Mesothelial cell of epicardium (in vitro differentiated cells): Measurements from ENCODE around the gene PRR36. TPM values are rescaled to one million over a fixed set of nuclear protein-coding genes. Genes with fewer than 3 reads are reported as not detected.

Experiments
- DNase-seq, 2 experiments: peaks; one replicate each; pipeline ENCODE4 v3.0.0; 2021; ENCODE audit warnings: low spot score in 2 of 2; ENCODE audit not compliant: unreplicated experiment in 2 of 2
- H3K27ac Mint-ChIP-seq: 2 replicates; pipeline ENCODE4 v1.8.0; 2021; ENCODE audit warnings: mixed read lengths
- H3K27me3 Mint-ChIP-seq: 2 replicates; pipeline ENCODE4 v1.8.0; 2021; ENCODE audit warnings: low read depth, mixed read lengths
- H3K36me3 Mint-ChIP-seq: 2 replicates; pipeline ENCODE4 v1.8.0; 2021; ENCODE audit warnings: mixed read lengths
- H3K4me1 Mint-ChIP-seq: 2 replicates; pipeline ENCODE4 v1.8.0; 2021; ENCODE audit warnings: mixed read lengths
- H3K4me3 Mint-ChIP-seq: 2 replicates; pipeline ENCODE4 v1.8.0; 2021; ENCODE audit warnings: mild to moderate bottlenecking, moderate library complexity, mixed read lengths
- H3K9me3 Mint-ChIP-seq: 2 replicates; pipeline ENCODE4 v1.8.0; 2021; ENCODE audit warnings: mixed read lengths
- CTCF ChIP-seq: fragments of 200-600 bp; sonication (generic); IDR thresholded peaks from one replicate; pipeline ENCODE4 v1.5.0; 2021; ENCODE audit warnings: antibody characterized with exemption; ENCODE audit not compliant: unreplicated experiment
- total RNA-seq: library from RNA; stranded (reverse); gene quantifications from 3 replicates; pipeline ENCODE4 v1.2.1, GENCODE V29; 2021

The PRR36 gene
- total RNA-seq, 1 donor from 2014 or later, result 23.4 TPM

- Mint-ChIP-seq H3K27me3 (peaks cover 34% of the 10 kb centered on the region), H3K9me3 (no peaks in the 10 kb centered on the region), H3K4me3 (peak within 1 kb of the TSS; percentile 73), H3K27ac (peak within 1 kb of the TSS; percentile 89), H3K4me1 (peaks cover 16% of the 10 kb centered on the region), H3K36me3 (no peaks in the 10 kb centered on the region)
- peak; percentile 96 to 100 for DNase-seq
- no peak for TF ChIP-seq CTCF
Observed at GRCh38 chr19:7829561-7830271, 44.5 kb downstream of the PRR36 start, which contains the start of gene EVI5L. EVI5L (plus strand) TSS chr19:7830218; CDS start chr19:7846543, 16,325 bp downstream.

- DNase-seq, result no peak
- Mint-ChIP-seq H3K36me3 (no peaks in the 10 kb centered on the region), H3K4me1 (peaks cover 16% of the 10 kb centered on the region), H3K27me3 (peaks cover 36% of the 10 kb centered on the region), H3K4me3 (peak overlapping the region; percentile 73), H3K9me3 (no peaks in the 10 kb centered on the region), H3K27ac (peak overlapping the region; percentile 89)
- no peak for TF ChIP-seq CTCF
Observed at GRCh38 chr19:7829166-7829520, 45.0 kb downstream of the PRR36 start.

GRCh38 chr19:7823686-7824301 is 50.4 kb downstream of the PRR36 start:
- H3K27me3 Mint-ChIP-seq, result peaks cover 43% of the 10 kb centered on the region
- DNase-seq, result no peak
- peaks cover 2% of the 10 kb centered on the region for H3K36me3 Mint-ChIP-seq
- no peak for TF ChIP-seq CTCF
- H3K4me3 Mint-ChIP-seq, result no peak overlapping the region
- no peaks in the 10 kb centered on the region for H3K4me1 Mint-ChIP-seq
- H3K9me3 Mint-ChIP-seq, result peaks cover 17% of the 10 kb centered on the region
- H3K27ac Mint-ChIP-seq, result no peak overlapping the region

- Mint-ChIP-seq H3K27ac (no peak overlapping the region), H3K9me3 (peaks cover 20% of the 10 kb centered on the region), H3K36me3 (peaks cover 2% of the 10 kb centered on the region), H3K27me3 (peaks cover 40% of the 10 kb centered on the region), H3K4me3 (no peak overlapping the region), H3K4me1 (no peaks in the 10 kb centered on the region)
- no peak for DNase-seq
- TF ChIP-seq CTCF, result no peak
Observed at GRCh38 chr19:7822910-7823515, 51.2 kb downstream of the PRR36 start.

- TF ChIP-seq CTCF, result no peak
- peaks cover 32% of the 10 kb centered on the region for H3K9me3 Mint-ChIP-seq
- no peak overlapping the region for H3K4me3 Mint-ChIP-seq
- peaks cover 2% of the 10 kb centered on the region for H3K36me3 Mint-ChIP-seq
- H3K4me1 Mint-ChIP-seq, result no peaks in the 10 kb centered on the region
- no peak overlapping the region for H3K27ac Mint-ChIP-seq
- no peak for DNase-seq
- H3K27me3 Mint-ChIP-seq, result peaks cover 28% of the 10 kb centered on the region
Observed at GRCh38 chr19:7820588-7820987, 53.6 kb downstream of the PRR36 start.
